Adrenal gland (tissue), 5 donors: ENCODE results near the gene MAGI1.

Experiments
- CTCF ChIP-seq, 6 experiments: fragments of 450-650 bp in 4 of 6; fragments of 200-600 bp in 2 of 6; sonication (generic) in 1 of 6; IDR thresholded peaks; 1 replicate in 5 of 6; 2 replicates in 1 of 6; pipeline versions ENCODE4 v1.5.1 to v1.8.0; 2016 to 2021; ENCODE audit warnings: antibody characterized with exemption in 6 of 6, mild to moderate bottlenecking in 2 of 6, moderate library complexity in 1 of 6
- POLR2A ChIP-seq, 2 donors: fragments of 450-650 bp; IDR thresholded peaks; one replicate each; pipeline ENCODE4 v1.6.1; 2017; ENCODE audit warnings: antibody characterized with exemption in 2 of 2, mild to moderate bottlenecking in 2 of 2, moderate library complexity in 1 of 2
- donor health status: DM: no; HTN: no; CAD: no.

- TF ChIP-seq CTCF (IDR thresholded peaks at IDR 0.05) (no peak), POLR2A (IDR thresholded peaks at IDR 0.05) (no peak)
Measured at GRCh38 chr3:65537109-65537508, 501.6 kb downstream of the MAGI1 start.
